Body of pancreas (tissue), 4 donors: ENCODE data around the gene RAB22A.

ENCODE experiments used
- POLR2A ChIP-seq, 3 donors: fragments of 450-650 bp; IDR thresholded peaks; one replicate each; pipeline ENCODE4 v1.6.1; 2016; ENCODE audit warnings: antibody characterized with exemption in 3 of 3, mild to moderate bottlenecking in 2 of 3
- TF ChIP-seq, protein P1 (sequence below), 7 experiments: fragments of 450-650 bp in 4 of 7; fragments of 200-600 bp in 3 of 7; sonication (generic) in 3 of 7; IDR thresholded peaks; one replicate each; pipeline ENCODE4 v1.5.1; 2016 to 2019; ENCODE audit warnings: antibody characterized with exemption in 7 of 7

DNA sequence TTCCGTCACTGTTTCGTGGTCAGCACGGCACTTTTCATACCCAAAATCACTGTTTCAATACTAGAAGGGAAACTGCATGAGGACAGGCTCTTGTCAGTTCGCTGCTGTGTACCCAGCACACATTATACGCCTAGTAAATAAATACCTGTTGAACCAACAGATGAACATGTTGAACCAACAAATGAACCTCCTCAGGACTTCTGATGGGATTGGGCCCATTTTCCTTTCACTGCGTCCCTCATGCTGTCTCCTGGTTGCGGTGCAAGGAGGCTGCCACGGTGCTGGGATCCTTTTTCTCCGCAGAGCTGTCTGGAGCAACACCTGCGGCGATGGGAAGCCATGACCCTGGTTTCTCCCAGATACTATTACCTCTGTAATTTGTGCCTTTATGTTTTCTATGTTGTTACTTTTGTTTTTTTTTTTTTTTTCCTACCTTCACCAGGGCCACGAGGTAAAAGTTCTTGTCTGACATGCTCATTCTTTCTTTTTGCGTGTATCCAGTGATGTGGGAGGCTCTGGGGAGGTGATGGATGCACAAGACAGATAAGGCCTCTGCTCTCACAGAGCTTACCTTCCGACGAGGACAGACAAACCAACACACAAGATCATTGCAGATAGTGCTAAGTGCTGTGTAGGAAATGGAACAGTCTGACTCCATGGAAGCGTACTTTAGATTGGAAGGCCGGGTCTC is 80.6 kb downstream of the RAB22A start:
- TF ChIP-seq, protein P1, sequence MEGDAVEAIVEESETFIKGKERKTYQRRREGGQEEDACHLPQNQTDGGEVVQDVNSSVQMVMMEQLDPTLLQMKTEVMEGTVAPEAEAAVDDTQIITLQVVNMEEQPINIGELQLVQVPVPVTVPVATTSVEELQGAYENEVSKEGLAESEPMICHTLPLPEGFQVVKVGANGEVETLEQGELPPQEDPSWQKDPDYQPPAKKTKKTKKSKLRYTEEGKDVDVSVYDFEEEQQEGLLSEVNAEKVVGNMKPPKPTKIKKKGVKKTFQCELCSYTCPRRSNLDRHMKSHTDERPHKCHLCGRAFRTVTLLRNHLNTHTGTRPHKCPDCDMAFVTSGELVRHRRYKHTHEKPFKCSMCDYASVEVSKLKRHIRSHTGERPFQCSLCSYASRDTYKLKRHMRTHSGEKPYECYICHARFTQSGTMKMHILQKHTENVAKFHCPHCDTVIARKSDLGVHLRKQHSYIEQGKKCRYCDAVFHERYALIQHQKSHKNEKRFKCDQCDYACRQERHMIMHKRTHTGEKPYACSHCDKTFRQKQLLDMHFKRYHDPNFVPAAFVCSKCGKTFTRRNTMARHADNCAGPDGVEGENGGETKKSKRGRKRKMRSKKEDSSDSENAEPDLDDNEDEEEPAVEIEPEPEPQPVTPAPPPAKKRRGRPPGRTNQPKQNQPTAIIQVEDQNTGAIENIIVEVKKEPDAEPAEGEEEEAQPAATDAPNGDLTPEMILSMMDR (IDR thresholded peaks at IDR 0.05), result no peak
- no peak for TF ChIP-seq POLR2A (IDR thresholded peaks at IDR 0.05)
